HG03558 (cell line): Measurements from ENCODE around the gene ALG12.

Source experiments
- ATAC-seq: cut with Tn5 transposase; IDR thresholded peaks from one replicate; pipeline ENCODE4 v1.9.1; 2021; ENCODE audit warnings: moderate number of reproducible peaks; ENCODE audit not compliant: unreplicated experiment; ENCODE audit errors: extremely low read depth

The ALG12 gene

DNA sequence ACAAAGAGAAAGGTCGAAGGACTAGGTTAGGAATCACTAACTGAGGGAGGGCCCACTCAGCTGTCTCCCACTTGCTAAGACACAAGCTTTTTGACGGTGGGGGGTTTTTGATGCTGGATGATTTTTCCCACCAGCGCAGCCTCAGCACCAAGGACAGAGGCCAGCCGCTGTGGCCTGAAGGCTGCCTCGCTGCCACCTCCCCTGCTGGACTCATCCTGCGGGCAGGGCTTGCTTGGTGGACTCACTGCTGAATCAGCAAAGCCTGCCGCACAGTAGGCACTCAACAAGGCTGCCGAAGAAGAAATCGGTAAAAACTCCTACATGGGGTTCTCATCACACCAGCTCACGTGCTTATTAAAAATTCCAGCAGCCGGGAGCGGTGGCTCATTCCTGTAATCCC, 2.6 kb downstream of the ALG12 start:
- no peak for ATAC-seq

DNA sequence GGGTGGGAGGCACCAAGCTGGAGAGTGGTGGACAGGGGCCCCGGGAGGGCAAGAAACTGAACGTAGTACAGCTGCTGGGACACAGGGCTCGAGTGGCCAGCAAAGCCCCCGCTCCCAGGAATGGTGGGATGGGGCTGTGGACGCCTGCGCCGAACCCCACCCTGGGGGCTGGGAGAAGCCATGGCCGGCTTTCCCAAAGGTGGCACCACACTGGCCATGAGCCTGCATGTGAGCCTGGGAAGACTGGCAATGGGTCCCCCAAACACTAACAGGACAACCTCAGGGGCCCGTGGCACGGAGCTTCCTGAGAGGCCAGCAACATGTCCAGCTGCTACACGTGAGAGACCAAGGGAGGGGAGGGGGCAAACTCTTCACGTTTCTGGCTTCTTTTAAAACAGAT, 4.0 kb downstream of the ALG12 start:
- ATAC-seq: no peak

DNA sequence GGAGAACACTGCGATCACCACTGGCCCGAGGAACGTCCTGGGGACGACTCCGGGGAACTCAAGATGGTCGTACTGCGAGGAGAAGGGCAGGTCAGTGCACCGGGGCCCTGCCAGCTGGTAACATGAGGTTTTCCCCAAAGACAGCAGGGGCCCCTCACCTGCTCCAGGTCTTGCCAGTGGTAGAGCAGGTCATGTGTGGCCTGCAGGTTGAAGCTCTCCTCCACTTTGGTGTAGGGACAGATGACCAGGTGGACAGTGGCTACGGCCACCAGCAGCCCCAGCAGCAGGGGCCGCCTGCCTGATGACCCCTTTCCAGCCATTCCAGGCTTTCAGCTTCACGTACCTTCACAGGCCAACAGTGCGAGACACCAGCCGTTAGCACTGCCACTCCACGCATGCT, 4.8 kb downstream of the ALG12 start:
- ATAC-seq: no peak

DNA sequence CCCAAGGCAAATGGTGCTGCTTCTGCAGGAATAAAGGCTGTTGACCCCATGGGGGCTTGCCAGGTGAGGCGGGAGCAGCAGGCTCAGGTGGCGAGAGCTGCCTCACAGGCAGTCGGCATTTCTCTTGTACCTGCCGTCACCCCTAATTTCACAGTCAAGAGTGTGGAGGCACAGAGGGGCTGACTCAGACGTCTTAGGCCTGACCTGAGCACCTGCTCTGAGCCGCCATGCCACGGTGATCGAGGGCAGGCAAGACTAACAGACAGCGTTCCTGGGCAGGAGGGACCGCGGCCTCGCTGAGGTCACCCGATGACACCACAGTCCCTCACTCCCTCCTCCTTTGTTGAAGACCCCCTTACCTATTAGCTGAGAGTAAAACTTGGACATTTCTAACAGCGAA, 5.2 kb downstream of the ALG12 start:
- no peak for ATAC-seq

DNA sequence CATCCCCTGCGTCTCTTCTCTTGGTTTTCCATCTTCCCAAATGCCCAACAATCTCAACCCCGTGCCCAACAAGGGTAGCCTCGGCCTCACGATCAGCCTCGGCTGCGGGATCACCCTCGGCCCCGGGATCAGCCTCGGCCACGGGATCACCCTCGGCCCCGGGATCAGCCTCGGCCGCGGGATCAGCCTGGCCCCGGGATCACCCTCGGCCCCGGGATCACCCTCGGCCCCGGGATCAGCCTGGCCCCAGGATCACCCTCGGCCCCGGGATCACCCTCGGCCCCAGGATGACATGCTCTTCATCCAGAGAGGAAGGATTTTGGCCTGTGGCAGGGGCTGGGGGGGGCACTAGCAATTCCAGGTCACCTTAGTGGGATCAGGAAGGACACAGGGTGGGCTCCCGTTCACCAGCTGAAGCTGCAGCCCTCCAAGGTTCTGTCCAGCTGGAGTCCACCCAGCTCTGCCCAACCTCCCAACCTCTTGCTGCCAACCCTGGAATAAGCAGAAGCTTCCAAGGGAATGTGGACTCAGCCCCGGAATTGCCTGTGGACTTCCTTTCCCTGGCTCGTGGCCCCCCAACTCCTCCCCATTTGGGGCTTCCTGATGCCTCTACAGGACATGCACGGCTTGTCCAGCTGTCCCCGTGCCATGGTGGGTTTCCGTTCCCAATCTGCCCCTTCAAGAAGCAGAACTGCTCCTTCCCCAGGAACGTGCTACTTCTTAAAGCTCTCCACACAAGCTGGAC, 6.2 kb downstream of the ALG12 start:
- no peak for ATAC-seq

DNA sequence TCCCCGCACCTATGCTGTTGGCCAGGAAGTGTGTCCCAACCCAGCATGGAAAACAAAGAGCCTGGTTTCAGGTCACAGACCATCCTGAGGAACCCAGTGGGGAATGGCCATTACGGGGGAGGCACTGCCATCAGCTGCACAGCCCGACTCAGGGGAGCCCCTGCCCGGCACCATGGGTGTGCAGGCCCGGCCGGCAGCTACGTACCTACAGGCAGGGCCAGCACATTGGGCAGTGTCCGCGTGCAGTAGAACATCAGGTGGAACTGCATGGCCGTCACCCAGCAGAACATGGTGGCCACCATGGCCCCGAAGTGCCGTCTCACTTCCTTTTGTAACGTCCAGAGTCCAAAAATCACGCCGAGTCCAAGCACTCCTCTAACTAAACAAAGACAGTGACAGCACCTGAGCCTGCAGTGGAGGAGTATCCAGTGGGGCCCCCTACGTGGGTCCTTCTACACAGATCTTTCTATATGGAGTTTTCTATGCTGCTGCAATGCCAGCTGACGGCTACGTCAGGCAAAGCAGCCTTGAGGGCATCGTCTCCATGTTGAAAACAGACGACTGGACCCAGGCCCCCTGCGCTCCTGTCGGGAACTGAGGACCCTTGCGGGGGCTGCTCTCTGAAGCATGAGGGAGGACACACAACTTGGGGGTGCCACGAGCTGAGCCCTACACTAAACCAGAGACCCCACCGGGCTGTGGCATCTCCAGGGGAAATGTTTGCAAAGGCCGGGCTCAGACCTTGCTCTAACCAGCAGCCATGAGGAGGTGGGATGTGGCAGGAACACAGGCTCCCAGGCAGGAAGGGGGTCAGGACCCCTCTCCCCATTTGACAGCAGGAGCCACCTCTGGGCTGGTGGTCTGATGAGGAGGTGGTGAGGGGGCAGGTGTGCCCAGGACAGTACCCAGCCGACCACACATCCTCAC, 7.7 kb downstream of the ALG12 start:
- no peak for ATAC-seq

DNA sequence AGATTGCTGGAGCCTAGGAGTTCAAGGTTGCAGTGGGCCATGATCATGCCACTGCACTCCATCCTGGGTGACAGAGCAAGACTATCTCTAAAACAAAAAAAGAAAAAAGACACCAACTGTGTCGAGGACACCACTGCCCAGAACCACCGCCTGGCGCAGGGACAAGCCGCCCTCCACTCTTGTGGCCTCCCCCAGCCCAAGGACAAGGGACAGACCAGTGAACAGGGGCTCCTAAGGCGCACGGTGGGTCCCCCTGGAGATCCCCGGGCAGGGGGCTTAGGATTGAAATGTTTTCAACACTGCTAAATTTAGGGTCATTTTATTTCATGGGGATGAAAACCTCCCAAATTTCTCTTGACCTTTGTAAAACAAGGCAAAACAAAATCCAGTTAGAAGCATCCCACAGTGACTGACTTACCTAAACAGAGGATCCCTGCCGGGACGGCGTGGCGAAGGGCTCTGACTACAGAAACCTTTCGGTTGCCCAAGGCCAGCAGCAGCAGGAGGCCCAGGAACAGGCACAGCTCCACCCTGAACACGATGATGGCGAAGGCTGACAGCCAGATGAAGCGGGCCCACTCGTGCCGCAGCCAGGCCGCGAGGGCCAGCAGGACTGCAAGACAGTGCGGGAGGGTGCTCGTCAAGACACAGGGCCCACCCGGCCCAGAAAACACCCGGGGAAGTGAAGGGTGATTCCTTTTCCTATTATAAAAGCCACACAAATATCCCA, 8.6 kb downstream of the ALG12 start:
- ATAC-seq: no peak

DNA sequence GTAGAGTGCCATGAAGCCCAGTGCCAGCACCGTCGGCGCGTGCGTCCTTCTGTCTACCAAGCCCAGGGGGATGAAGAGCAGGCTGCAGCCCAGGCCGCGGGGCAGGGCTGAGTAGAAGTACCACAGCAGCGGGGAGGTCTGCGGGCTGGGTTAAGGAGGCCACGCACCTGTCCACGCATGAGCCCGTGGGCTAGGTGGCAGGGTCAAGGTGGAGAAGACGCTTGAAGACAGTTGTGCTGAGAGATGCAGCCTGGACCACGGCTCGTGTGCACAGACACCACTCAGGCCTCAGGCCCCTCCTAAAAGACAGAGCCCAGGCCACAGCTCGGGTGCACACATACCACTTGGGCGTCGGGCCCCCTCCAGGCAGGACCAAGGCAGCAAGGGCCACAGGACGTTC, 10.4 kb downstream of the ALG12 start:
- ATAC-seq: no peak

DNA sequence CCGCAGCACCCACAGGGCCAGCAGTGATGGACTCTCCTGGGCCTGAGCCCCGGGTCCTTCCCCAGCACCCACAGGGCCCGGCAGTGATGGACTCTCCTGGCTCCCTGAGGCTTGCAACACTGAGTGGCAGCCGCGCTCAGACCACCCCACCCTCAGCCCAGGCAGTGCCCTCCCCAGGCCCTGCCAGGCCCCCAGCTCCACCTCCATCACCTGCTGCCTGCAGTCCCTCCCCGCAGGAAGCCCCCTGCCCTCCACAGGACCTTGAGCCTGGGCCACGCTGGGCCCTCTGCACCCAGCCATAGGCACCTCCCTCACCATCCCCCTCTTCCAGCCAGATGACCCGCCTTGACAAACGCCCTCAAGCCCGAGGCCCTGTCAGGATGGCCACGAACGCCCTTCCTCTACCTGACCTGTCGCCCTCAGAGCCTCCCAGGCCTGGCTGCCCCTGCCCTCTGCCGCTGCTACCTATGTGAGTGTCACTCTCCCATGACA, 11.4 kb downstream of the ALG12 start:
- no peak for ATAC-seq

DNA sequence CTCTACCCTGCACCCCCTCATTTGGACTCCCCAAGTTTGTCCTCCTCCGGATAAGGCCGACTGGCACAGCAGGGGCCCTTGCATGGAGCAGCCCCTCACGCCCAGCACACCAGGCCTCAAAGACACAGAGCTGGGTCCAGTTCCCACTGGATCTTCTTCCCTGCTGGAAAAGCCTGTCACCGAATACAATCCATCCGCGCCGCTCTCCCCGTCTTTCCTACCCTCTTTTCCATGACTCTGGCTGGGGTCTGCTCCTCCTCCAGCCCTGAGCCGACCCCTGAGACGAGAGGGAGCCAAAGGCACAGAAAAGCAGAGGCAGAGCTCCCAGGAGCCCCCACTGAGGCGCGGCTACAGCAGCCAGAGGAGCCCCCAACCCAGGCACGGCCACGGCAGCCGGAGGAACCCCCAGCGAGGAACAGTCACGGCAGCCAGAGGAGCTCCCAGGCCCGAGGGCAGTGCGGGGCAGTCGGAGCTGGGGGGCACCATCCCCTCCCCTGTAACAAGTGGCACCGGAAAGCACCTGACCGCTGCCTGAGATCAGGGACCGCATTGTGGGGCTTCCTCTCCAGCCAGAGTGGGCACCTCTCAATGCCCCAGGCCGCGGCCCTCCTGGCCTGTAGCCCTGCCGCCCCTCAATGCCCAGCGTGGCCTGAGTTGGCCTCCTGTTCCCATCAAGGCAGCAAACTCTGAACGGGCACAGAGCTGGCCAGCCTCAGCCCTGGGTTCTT, 12.0 kb downstream of the ALG12 start:
- ATAC-seq: no peak

DNA sequence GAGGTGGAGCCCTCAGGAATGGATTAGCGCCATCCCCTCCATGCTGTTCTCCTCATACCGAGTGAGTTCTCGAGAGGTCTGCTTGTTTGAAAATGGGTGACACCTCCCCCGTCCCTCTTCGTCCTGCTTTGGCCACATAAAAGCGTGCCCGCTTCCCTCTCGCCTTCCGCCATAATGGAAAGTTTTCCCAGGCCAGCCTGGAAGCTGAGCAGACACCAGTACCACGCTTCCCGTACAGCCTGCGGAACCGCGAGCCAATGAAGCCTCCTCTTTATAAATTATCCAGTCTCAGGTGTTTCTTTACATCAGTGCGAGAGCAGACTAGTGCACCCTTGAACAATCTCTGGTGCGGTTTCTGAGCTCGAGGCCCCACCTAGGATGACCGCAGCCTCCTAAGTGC, 12.8 kb downstream of the ALG12 start:
- no peak for ATAC-seq

DNA sequence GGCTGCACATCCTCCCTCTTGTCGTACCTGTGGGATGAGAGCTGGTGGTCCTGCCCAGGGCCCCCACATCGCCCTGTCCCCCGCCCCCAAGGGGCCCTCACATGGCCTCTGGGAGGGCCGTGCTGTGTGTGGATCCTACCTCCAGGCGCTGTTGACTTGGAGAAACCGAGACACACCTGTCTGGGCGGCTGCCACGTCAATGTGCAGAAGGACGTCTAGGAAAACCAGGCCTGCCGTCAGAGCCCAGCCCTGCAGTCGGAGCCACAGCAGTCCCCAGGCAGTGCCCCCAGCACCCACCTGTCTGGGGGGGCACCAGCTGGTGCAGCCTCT, 14.2 kb downstream of the ALG12 start:
- ATAC-seq: no peak

DNA sequence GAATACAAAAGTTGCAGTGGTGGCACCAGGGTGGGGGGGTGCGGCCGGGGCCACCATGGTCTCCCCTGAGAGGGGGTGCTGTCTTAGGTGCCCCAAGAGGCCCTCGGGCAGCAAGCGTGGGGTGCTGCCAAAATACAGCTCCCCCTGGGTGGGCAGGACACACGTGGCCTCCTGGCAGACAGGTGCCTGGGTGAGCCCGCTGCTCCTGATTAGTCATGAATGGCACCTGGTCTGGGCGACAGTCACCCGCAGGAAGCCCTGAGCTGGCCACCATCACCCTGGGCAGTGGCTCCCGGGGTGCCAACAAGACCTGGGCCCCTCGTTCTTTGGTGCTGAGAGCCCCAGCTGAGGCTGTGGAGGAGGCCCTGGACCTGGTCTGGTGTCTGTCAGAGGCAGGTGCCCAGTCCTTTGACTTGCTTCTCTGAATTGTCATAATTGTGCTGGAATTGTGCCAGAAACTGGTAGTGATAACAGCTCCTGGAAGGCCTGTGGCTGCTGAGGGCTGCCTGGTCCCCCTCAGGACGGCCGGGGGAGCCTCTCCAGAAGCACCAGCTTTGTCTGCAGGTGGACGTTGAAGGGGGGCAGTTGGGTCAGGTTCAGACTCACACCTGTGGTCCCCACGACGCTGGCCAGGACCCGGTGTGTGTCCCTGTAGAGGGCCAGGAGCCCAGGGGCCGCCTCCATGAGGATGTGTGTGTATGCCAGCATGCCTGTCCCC, 14.8 kb downstream of the ALG12 start:
- ATAC-seq: no peak

DNA sequence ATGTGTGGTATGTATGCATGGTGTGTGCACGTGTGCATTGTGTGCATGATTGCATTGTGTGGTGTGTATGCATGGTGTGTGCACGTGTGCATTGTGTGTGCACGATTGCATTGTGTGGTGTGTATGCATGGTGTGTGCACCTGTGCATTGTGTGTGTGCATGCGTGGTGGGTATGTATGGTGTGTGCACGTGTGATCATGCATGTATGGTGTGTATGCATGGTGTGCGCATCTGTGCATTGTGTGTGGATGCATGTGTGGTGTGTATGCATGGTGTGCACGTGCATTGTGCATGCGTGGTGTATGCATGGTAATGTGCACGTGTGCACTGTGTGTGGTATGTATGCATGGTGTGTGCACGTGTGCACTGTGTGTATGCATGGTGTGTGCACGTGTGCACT, 16.8 kb downstream of the ALG12 start:
- ATAC-seq: no peak

DNA sequence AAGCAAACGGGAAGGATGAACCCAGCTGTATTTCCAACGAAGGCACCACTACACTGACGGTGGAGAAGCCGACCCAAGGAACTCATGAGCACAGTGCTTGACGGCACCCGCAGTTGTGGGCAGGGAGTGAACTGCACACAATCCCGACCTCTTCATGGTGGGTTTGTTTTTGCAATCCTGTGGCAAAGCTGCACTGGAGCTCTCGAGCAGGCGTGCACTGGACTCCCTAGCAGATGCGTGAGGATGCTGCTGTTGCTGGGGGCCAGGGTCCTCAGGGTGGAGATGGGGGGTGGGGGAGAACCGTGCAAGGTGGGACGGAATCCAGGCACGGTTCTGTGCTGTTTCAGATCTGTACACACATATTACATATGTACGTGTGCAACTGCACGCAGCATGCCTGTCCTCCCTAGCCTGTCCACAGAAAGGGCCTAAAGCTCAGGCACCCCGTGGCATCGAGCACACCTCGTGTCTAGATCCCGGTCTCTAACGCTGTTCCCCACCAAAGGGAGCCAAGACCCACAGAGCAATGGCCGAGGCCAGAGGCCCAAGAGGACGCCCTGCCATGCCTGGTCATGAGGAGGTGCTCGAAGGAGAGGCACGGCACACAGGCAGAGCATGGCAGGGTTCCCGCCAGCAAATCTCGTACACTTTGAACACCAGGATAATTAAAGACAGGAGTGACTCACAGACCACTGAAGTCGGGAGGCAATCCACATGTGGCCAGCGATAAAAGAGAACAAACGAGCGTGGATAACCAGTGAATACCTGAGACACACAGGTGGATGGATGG, 17.6 kb downstream of the ALG12 start:
- ATAC-seq: no peak

DNA sequence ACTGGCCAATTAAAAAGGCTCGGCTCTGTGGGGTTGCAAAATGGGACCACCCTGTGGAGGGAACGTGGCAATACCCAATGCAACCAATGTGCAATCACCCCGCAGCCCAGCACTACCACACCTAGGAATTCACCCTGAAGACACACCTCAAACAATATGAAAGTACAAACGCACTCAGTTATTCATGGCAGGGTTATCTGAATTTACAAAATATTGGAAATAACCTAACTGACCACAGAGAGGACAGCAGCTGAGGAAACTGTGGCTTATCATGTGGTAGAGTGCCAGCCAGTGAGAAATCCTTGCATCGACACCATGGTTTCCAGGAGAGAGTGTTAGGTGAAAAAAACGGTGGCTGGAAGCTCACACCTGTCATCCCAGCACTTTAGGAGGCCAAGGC, 18.7 kb downstream of the ALG12 start:
- no peak for ATAC-seq

DNA sequence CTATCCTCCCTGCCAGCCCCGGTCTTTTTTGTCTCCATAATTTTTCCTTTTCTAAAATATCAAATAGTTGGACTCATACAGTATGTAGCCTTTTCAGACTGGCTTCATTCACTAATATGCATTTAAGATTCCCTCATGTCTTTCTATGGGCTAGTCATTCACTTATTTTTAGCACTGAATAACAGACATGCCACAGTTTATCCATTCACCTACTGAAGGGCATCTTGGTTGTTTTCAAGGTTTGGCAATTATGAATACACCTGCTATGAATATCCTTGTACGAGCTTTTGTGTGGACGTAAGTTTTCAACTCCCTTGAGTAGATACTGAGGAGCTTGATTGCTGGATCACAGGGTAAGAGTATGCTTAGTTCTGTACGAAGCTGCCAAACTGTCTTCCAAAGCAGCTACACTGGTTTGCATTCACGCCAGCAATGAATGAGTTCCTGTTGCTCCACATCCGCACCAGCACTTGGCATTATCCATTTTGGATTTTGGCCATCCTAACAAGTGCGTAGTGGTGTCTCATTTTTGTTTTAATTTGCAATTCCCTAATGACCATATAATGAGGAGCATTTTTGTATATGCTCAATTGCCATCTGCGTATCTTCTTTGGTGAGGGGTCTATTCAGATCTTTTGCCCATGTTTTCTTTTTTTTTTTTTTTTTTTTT, 21.1 kb downstream of the ALG12 start:
- no peak for ATAC-seq

DNA sequence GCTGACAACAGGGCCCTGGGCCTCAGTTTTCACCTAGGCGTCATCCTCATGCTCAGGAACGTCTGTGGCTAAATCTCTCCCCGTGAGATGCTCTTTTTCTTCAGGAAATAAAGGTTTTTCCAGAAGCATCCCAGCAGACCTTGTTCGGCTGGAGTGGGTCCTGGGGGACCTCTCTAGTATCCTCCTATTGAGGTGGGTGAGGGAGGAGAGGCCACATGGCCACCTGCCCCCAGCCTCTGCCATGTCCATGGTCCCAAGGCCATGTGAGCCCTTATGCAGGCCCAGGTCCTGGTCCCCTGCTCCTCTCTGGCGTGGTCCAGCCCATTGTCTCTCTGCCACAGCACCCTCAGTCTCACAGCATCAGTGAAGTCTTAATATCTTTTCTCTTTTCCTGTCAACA, 22.0 kb downstream of the ALG12 start:
- no peak for ATAC-seq
